ENCODE data around the gene STARD13. TPM values are rescaled to one million over a fixed set of nuclear protein-coding genes. Genes with fewer than 3 reads are reported as not detected.

STARD13 gene
- polyA plus RNA-seq, 1 donor (not counting 4 experiments of a cell fraction or from before 2014, with no cell fraction given) = 11.9 TPM

DNA sequence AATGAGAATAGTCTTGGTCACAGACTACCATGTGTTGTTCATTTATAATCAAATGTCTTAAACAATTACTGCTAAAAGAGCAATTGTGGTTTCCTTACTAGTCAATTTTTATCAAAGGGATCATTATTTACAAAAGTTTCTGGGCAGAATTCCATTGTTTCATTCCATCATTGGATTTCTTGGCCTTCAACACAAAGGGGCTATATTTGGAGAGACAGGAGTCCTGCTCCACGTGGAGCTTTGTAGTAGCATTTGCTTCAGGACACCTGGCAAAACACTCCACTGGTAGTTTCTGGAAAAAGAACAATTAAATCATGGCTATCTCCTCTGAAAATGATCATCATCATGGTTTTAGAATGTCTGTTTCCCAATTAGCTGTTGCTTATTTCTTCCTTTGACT is 22.3 kb upstream of the STARD13 start:
- no peaks in the 10 kb centered on the region for H3K36me3 ChIP-seq (ENCODE audit: control insufficient read depth in 2 of 2, extremely low read depth in 1 of 2, insufficient read depth in 2 of 2, low read length in 2 of 2)
- dilution Hi-C loops (cut with MboI; ENCODE audit: extremely low pct_ligation_motif_present, low sequenced_read_pairs) = no loop called here
- no peaks in the 10 kb centered on the region for H3K9me1 ChIP-seq (ENCODE audit: control insufficient read depth, extremely low read depth, insufficient read depth, low read length)
- H3K27ac ChIP-seq (ENCODE audit: control insufficient read depth, insufficient read depth, low read length) = no peak overlapping the region
- H3K4me3 ChIP-seq (ENCODE audit: control insufficient read depth in 2 of 3, extremely low read depth in 1 of 3, insufficient read depth in 2 of 3, low read depth in 1 of 3, low read length in 3 of 3) = no peak overlapping the region
- H3K9ac ChIP-seq (ENCODE audit: control insufficient read depth, extremely low read depth, insufficient read depth, low read length) = no peak overlapping the region
- H4K20me1 ChIP-seq (ENCODE audit: control insufficient read depth, extremely low read depth, insufficient read depth, low read length) = no peaks in the 10 kb centered on the region
- TF ChIP-seq EZH2 (IDR thresholded peaks at IDR 0.05; ENCODE audit: low read length) (no peak), CTCF (optimal IDR thresholded peaks at IDR 0.05 in 1 of 3, IDR thresholded peaks at IDR 0.05 in 1 of 3, conservative IDR thresholded peaks at IDR 0.05 in 1 of 3; ENCODE audit: extremely low read depth in 1 of 3, insufficient read depth in 2 of 3, low read length in 3 of 3) (no peak)
- no peaks in the 10 kb centered on the region for H3K27me3 ChIP-seq (ENCODE audit: control insufficient read depth, extremely low read depth, insufficient read depth, low read length)
- DNase-seq (ENCODE audit: low read depth, low spot score) = no peak
- no peaks in the 10 kb centered on the region for H3K9me3 ChIP-seq (ENCODE audit: control insufficient read depth, low read depth, low read length)
- H2AFZ ChIP-seq (ENCODE audit: control insufficient read depth, low read length) = no peak overlapping the region
- H3K79me2 ChIP-seq (ENCODE audit: control insufficient read depth, insufficient read depth, low read length) = no peaks in the 10 kb centered on the region
- FAIRE-seq = no peak
- peaks cover 9% of the 10 kb centered on the region for H3K4me1 ChIP-seq (ENCODE audit: control insufficient read depth, extremely low read depth, insufficient read depth, low read length)
- no peak overlapping the region for H3K4me2 ChIP-seq (ENCODE audit: control insufficient read depth, extremely low read depth, insufficient read depth, low read depth, low read length)

- no peaks in the 10 kb centered on the region for H3K4me1 ChIP-seq (ENCODE audit: control insufficient read depth, extremely low read depth, insufficient read depth, low read length)
- H3K79me2 ChIP-seq (ENCODE audit: control insufficient read depth, insufficient read depth, low read length) = no peaks in the 10 kb centered on the region
- H4K20me1 ChIP-seq (ENCODE audit: control insufficient read depth, extremely low read depth, insufficient read depth, low read length) = no peaks in the 10 kb centered on the region
- no peak overlapping the region for H3K4me3 ChIP-seq (ENCODE audit: control insufficient read depth in 2 of 3, extremely low read depth in 1 of 3, insufficient read depth in 2 of 3, low read depth in 1 of 3, low read length in 3 of 3)
- H3K27ac ChIP-seq (ENCODE audit: control insufficient read depth, insufficient read depth, low read length) = no peak overlapping the region
- TF ChIP-seq CTCF (optimal IDR thresholded peaks at IDR 0.05 in 1 of 3, IDR thresholded peaks at IDR 0.05 in 1 of 3, conservative IDR thresholded peaks at IDR 0.05 in 1 of 3; ENCODE audit: extremely low read depth in 1 of 3, insufficient read depth in 2 of 3, low read length in 3 of 3) (no peak), EZH2 (IDR thresholded peaks at IDR 0.05; ENCODE audit: low read length) (no peak)
- H3K4me2 ChIP-seq (ENCODE audit: control insufficient read depth, extremely low read depth, insufficient read depth, low read depth, low read length) = no peak overlapping the region
- H3K9me1 ChIP-seq (ENCODE audit: control insufficient read depth, extremely low read depth, insufficient read depth, low read length) = no peaks in the 10 kb centered on the region
- H2AFZ ChIP-seq (ENCODE audit: control insufficient read depth, low read length) = no peak overlapping the region
- no peaks in the 10 kb centered on the region for H3K27me3 ChIP-seq (ENCODE audit: control insufficient read depth, extremely low read depth, insufficient read depth, low read length)
- FAIRE-seq (no peak), DNase-seq (ENCODE audit: low read depth, low spot score) (no peak)
- H3K36me3 ChIP-seq (ENCODE audit: control insufficient read depth in 2 of 2, extremely low read depth in 1 of 2, insufficient read depth in 2 of 2, low read length in 2 of 2) = no peaks in the 10 kb centered on the region
- H3K9me3 ChIP-seq (ENCODE audit: control insufficient read depth, low read depth, low read length) = no peaks in the 10 kb centered on the region
- H3K9ac ChIP-seq (ENCODE audit: control insufficient read depth, extremely low read depth, insufficient read depth, low read length) = no peak overlapping the region
- dilution Hi-C loops (cut with MboI; ENCODE audit: extremely low pct_ligation_motif_present, low sequenced_read_pairs) = no loop called here
These were observed 18.5 kb upstream of the STARD13 start for GRCh38 chr13:33303855-33304597.
